GM10248 (cell line): Measurements from ENCODE around the gene CSF1R.

Experiments
- CTCF ChIA-PET: fragments of 300-600 bp; sonication (Branson Sonifier 250); formaldehyde crosslinking; extraction: SDS; loops from one replicate; lab custom pipeline; 2021; ENCODE audit warnings: antibody characterized with exemption; lab: Yijun Ruan, JAX
- POLR2A ChIA-PET: fragments of 350-650 bp; sonication (Branson Sonifier 250); formaldehyde crosslinking; extraction: SDS; loops from one replicate; lab custom pipeline; 2020; ENCODE audit warnings: antibody characterized with exemption; lab: Yijun Ruan, JAX
- DNase-seq: peaks from one replicate; pipeline ENCODE4 v3.0.0; 2012; ENCODE audit errors: extremely low spot score
- CTCF ChIP-seq: IDR thresholded peaks from 2 replicates; pipeline ENCODE4 v1.5.1; 2012; ENCODE audit warnings: mild to moderate bottlenecking, low read depth; ENCODE audit errors: extremely low read depth, missing control alignments, control extremely low read depth

The CSF1R gene

GRCh38 chr5:150107909-150108447, 21.6 kb upstream of the CSF1R start:
- ChIA-PET CTCF (interaction anchor here (0.9 to 2.1 kb wide), 4 partner anchors 11 to 111 kb away, joined by 3 to 7 read pairs (median 4); no protein-coding TSS in a partner anchor), POLR2A (interaction anchor here (0.6 kb wide), 1 partner anchor 9 kb away, joined by 3 read pairs; no protein-coding TSS in a partner anchor)
- TF ChIP-seq CTCF: no peak
- DNase-seq: peak; percentile 6

DNA sequence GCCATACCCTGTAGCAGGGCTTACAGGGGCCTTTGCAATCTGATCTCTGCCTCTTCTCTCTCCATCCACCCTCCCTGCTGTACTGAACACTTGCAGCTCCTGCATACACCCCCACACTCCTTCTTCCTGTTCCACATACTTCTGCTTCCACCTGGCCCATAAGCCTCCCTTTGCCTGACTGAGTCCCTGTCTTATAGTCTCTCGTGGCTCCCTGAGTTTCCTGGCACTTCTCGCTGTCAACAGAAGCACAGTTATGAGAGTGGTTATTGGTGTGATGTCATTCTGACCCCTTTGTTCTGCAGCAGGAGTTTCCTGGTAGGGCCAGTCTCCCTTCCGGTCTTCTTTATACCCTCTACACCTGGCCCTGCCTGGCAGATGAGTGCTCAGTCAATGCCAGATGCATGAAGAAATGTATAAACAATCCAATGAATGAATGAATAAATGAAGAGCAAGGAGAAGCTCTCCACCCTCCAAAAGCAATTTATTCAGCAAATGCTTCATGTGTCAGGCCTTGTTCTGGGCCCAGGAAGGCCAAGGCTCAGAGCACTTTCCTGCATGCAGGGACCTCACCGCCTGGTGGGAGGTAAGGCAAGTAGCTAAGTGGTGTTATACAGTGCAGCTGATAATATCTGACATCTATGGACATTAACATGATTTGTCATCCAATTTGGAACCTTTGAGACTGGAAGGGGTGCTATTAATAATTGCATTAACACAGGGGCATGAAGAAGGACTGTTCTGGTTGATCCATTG, 20.5 kb upstream of the CSF1R start:
- TF ChIP-seq CTCF: no peak
- CTCF ChIA-PET: interaction anchor here (1.2 to 1.9 kb wide), 4 partner anchors 11 to 59 kb away, joined by 3 to 6 read pairs (median 3); no protein-coding TSS in a partner anchor
- POLR2A ChIA-PET: no interaction called here
- DNase-seq: peak; percentile 10

DNA sequence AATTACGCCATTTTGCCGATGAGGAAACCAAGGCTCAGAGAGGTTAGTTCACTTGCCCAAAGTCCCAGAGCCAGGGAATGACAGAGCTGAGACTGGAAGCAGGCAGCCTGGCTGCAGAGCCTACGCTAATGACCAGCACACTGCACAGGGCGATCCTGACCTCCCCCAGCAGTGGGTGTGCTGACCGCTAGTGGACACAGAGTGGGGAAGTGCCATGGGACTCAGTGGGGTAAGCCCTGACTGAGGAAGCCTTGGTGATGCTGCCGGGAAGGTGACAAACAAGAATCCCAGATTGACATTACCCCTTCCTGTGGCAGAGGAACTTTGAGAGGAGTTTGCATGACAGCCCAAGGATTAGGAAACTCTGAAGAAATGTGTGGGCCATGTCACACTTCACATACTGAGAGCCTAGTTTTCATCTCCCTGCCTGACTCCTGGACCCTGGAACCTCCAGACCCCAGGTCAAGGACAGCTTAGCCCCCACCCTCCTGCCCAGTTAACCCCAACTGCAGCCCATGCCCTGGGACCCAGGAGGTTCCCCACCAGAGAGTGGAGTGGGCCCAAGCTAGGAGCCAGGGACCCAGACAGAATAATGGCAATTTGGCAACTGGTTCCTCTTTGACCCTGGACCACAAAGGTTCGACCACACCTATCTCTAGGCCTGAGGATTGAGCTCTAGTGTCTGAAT, 19.7 kb upstream of the CSF1R start:
- TF ChIP-seq CTCF: no peak
- ChIA-PET POLR2A (no interaction called here), CTCF (interaction anchor here (1.3 to 1.9 kb wide), 3 partner anchors 12 to 58 kb away, joined by 3 to 6 read pairs (median 3); no protein-coding TSS in a partner anchor)
- peak; percentile 8 for DNase-seq

GRCh38 chr5:150104550-150104870, 18.2 kb upstream of the CSF1R start:
- ChIA-PET CTCF (interaction anchor here (1.0 kb wide), 1 partner anchor 18 kb away, joined by 4 read pairs; no protein-coding TSS in a partner anchor), POLR2A (no interaction called here)
- TF ChIP-seq CTCF: no peak
- DNase-seq: no peak

- no peak for TF ChIP-seq CTCF
- peak; percentile 4 for DNase-seq
- ChIA-PET CTCF (interaction anchor here (1.0 kb wide), 1 partner anchor 18 kb away, joined by 4 read pairs; no protein-coding TSS in a partner anchor), POLR2A (no interaction called here)
Measured at GRCh38 chr5:150103678-150104549, 17.6 kb upstream of the CSF1R start.
